Neural crest cell (in vitro differentiated cells): Measurements from ENCODE around the gene OSM. TPM values are rescaled to one million over a fixed set of nuclear protein-coding genes. Genes with fewer than 3 reads are reported as not detected.

ENCODE experiments used
- DNase-seq: peaks from one replicate; pipeline ENCODE4 v3.0.0; 2021; ENCODE audit warnings: low read depth, mixed read lengths, low spot score
- H3K27ac Mint-ChIP-seq: one replicate; pipeline ENCODE4 v1.8.0; 2021; ENCODE audit warnings: mild to moderate bottlenecking, mixed read lengths; ENCODE audit not compliant: unreplicated experiment
- H3K27me3 Mint-ChIP-seq: 2 replicates; pipeline ENCODE4 v1.8.0; 2021; ENCODE audit warnings: low read depth, mild to moderate bottlenecking, mixed read lengths
- H3K36me3 Mint-ChIP-seq: 2 replicates; pipeline ENCODE4 v1.8.0; 2021; ENCODE audit warnings: low read depth, mild to moderate bottlenecking, mixed read lengths
- H3K4me1 Mint-ChIP-seq: 2 replicates; pipeline ENCODE4 v1.8.0; 2021; ENCODE audit warnings: mixed read lengths
- H3K4me3 Mint-ChIP-seq: one replicate; pipeline ENCODE4 v1.8.0; 2021; ENCODE audit warnings: mild to moderate bottlenecking, mixed read lengths
- H3K9me3 Mint-ChIP-seq: 2 replicates; pipeline ENCODE4 v1.8.0; 2021; ENCODE audit warnings: mixed read lengths
- CTCF ChIP-seq: fragments of 200-600 bp; sonication (generic); conservative IDR thresholded peaks from 2 replicates; pipeline ENCODE4 v1.5.0; 2021; ENCODE audit warnings: antibody characterized with exemption, mild to moderate bottlenecking
- total RNA-seq: library from RNA; stranded (reverse); gene quantifications from 2 replicates; pipeline ENCODE4 v1.2.1, GENCODE V29; 2021

The OSM gene
- total RNA-seq, 1 donor from 2014 or later, result not detected

DNA sequence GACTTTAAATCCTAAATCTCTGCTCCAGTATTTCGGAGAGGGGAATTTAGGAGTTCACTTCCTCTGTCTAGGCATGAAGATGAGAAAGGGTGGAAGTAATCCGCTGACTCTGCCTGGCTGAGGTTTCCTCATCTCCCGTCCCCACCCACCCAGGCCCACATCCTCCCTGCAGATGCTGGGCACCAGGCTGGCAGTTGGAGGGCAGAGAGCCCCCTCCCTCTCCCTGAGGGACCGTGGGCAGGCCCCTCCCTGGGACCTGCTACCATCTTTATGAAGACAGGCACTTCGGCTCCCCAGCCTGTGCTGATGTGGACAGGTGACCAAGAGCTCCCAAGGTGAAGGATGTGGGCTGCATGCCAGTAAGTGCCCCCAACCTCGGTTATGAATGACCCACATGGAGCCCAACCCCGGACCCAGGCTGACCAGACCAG lies 16.0 kb upstream of the OSM start:
- Mint-ChIP-seq H3K27ac (no peak overlapping the region), H3K9me3 (no peaks in the 10 kb centered on the region), H3K36me3 (no peaks in the 10 kb centered on the region), H3K27me3 (no peaks in the 10 kb centered on the region), H3K4me1 (peaks cover 17% of the 10 kb centered on the region), H3K4me3 (no peak overlapping the region)
- no peak for DNase-seq
- no peak for TF ChIP-seq CTCF

DNA sequence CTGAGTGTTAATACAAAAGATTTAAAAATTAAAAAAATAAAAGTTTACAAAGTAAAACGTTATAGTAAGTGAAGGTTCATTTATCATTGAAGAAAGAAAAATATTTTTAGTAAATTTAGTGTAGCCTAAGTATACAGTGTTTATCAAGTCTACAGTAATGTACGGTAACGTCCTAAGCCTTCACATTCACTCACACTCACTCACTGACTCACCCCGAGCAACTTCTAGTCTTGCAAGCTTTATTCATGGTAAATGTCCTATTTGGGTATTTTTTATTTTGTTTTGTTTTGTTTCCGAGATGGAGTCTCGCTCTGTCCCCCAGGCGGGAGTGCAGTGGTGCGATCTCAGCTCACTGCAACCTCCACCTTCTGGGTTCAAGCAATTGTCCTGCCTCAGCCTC lies 13.9 kb upstream of the OSM start:
- no peak for TF ChIP-seq CTCF
- Mint-ChIP-seq H3K4me1 (peaks cover 21% of the 10 kb centered on the region), H3K4me3 (no peak overlapping the region), H3K36me3 (no peaks in the 10 kb centered on the region), H3K27ac (no peak overlapping the region), H3K9me3 (no peaks in the 10 kb centered on the region), H3K27me3 (no peaks in the 10 kb centered on the region)
- DNase-seq, result no peak

GRCh38 chr22:30279932-30280331 lies 13.3 kb upstream of the OSM start:
- Mint-ChIP-seq H3K27me3 (no peaks in the 10 kb centered on the region), H3K36me3 (no peaks in the 10 kb centered on the region), H3K4me1 (peaks cover 21% of the 10 kb centered on the region), H3K4me3 (no peak overlapping the region), H3K27ac (no peak overlapping the region), H3K9me3 (no peaks in the 10 kb centered on the region)
- no peak for TF ChIP-seq CTCF
- DNase-seq, result no peak

- no peaks in the 10 kb centered on the region for H3K27me3 Mint-ChIP-seq
- H3K4me1 Mint-ChIP-seq, result peaks cover 21% of the 10 kb centered on the region
- no peaks in the 10 kb centered on the region for H3K9me3 Mint-ChIP-seq
- no peak for TF ChIP-seq CTCF
- H3K4me3 Mint-ChIP-seq, result no peak overlapping the region
- no peak for DNase-seq
- H3K27ac Mint-ChIP-seq, result peak overlapping the region; percentile 60
- H3K36me3 Mint-ChIP-seq, result no peaks in the 10 kb centered on the region
These were observed 12.6 kb upstream of the OSM start for GRCh38 chr22:30279046-30279788.

- Mint-ChIP-seq H3K27me3 (no peaks in the 10 kb centered on the region), H3K4me1 (peaks cover 21% of the 10 kb centered on the region), H3K27ac (peak overlapping the region; percentile 97), H3K9me3 (no peaks in the 10 kb centered on the region), H3K36me3 (no peaks in the 10 kb centered on the region), H3K4me3 (no peak overlapping the region)
- TF ChIP-seq CTCF, result no peak
- DNase-seq, result no peak
These were observed 11.1 kb upstream of the OSM start for GRCh38 chr22:30277547-30278344.
